Breast epithelium (tissue), 4 donors: ENCODE data around the gene STARD13. TPM values are rescaled to one million over a fixed set of nuclear protein-coding genes. Genes with fewer than 3 reads are reported as not detected.
A peak's percentile ranks its signal among the peaks of the same experiment; 100 is the strongest.

Source experiments
- DNase-seq, 2 donors: peaks; one replicate each; pipeline ENCODE4 v3.0.0-alpha.2; 2019; ENCODE audit warnings: low spot score in 2 of 2
- H3K27ac ChIP-seq, 2 donors: fragments of 200-600 bp; sonication (generic) in 1 of 2; one replicate each; pipeline ENCODE4 v1.5.1; 2016 to 2019; ENCODE audit warnings: mild to moderate bottlenecking in 1 of 2
- H3K27me3 ChIP-seq, 2 donors: fragments of 200-600 bp; sonication (generic) in 1 of 2; one replicate each; pipeline versions ENCODE4 v1.5.1 to v1.6.0; 2017 to 2019; ENCODE audit warnings: control low read depth in 1 of 2, mild to moderate bottlenecking in 1 of 2
- H3K36me3 ChIP-seq: fragments of 200-600 bp; one replicate; pipeline ENCODE4 v1.5.1; 2019
- H3K4me1 ChIP-seq, 2 donors: fragments of 200-600 bp; sonication (generic); one replicate each; pipeline ENCODE4 v1.5.1; 2016 to 2019; ENCODE audit warnings: control low read depth in 1 of 2
- H3K4me3 ChIP-seq, 3 donors: fragments of 200-600 bp; sonication (generic); 1 replicate in 2 of 3; 2 replicates in 1 of 3; pipeline ENCODE4 v1.5.1; 2016 to 2019; ENCODE audit warnings: mild to moderate bottlenecking in 3 of 3, moderate library complexity in 2 of 3
- H3K9me3 ChIP-seq, 2 donors: fragments of 200-600 bp; sonication (generic) in 1 of 2; one replicate each; pipeline ENCODE4 v1.5.1; 2016 to 2019; ENCODE audit warnings: control low read depth in 1 of 2
- CTCF ChIP-seq, 3 donors: fragments of 450-650 bp; IDR thresholded peaks; one replicate each; pipeline ENCODE4 v1.5.1; 2016 to 2017; ENCODE audit warnings: antibody characterized with exemption in 3 of 3, mild to moderate bottlenecking in 3 of 3, moderate library complexity in 3 of 3
- POLR2A ChIP-seq: fragments of 450-650 bp; IDR thresholded peaks from one replicate; pipeline ENCODE4 v1.6.1; 2016; ENCODE audit warnings: antibody characterized with exemption, mild to moderate bottlenecking, moderate library complexity
- POLR2AphosphoS5 ChIP-seq, 3 donors: sonication (generic); formaldehyde crosslinking; IDR thresholded peaks; one replicate each; pipeline ENCODE4 v1.6.1; 2017; ENCODE audit warnings: antibody characterized with exemption in 3 of 3
- intact Hi-C: fragments of 100-400 bp; cut with DNase I; formaldehyde crosslinking; loops from one replicate; pipeline ENCODE4 v1.15.1; 2023; ENCODE audit warnings: low total_unique reads
- total RNA-seq, 3 donors: library from RNA; depleted of rRNA; stranded (reverse); fragments of >200 nt; gene quantifications; one replicate each; pipeline ENCODE4 v1.1.0, GENCODE V29; 2016

Gene STARD13
- total RNA-seq, 3 donors from 2014 or later, result 42.4 to 62.3 (median 58.7) TPM

- H3K4me3 ChIP-seq, result no peak overlapping the region
- H3K9me3 ChIP-seq, result no peaks in the 10 kb centered on the region
- TF ChIP-seq CTCF (IDR thresholded peaks at IDR 0.05) (no peak), POLR2AphosphoS5 (IDR thresholded peaks at IDR 0.05) (no peak), POLR2A (no peak)
- no peak overlapping the region for H3K27ac ChIP-seq
- H3K36me3 ChIP-seq, result no peaks in the 10 kb centered on the region
- DNase-seq, result no peak
- H3K27me3 ChIP-seq, result no peaks in the 10 kb centered on the region
- intact Hi-C loops, result no loop called here
- H3K4me1 ChIP-seq, result no peaks in the 10 kb centered on the region
Measured at GRCh38 chr13:33146843-33147611, 138.5 kb downstream of the STARD13 start.

GRCh38 chr13:33145667-33146066 lies 139.9 kb downstream of the STARD13 start:
- no peak overlapping the region for H3K4me3 ChIP-seq
- intact Hi-C loops, result no loop called here
- DNase-seq, result no peak
- H3K27me3 ChIP-seq, result no peaks in the 10 kb centered on the region
- no peaks in the 10 kb centered on the region for H3K36me3 ChIP-seq
- H3K27ac ChIP-seq, result no peak overlapping the region
- no peak for TF ChIP-seq POLR2A
- no peak for TF ChIP-seq POLR2AphosphoS5 (IDR thresholded peaks at IDR 0.05)
- TF ChIP-seq CTCF (IDR thresholded peaks at IDR 0.05), result no peak
- H3K9me3 ChIP-seq, result no peaks in the 10 kb centered on the region
- H3K4me1 ChIP-seq, result no peaks in the 10 kb centered on the region

- no peaks in the 10 kb centered on the region for H3K9me3 ChIP-seq
- no peaks in the 10 kb centered on the region for H3K4me1 ChIP-seq
- TF ChIP-seq POLR2AphosphoS5 (IDR thresholded peaks at IDR 0.05) (no peak), POLR2A (no peak), CTCF (IDR thresholded peaks at IDR 0.05) (no peak)
- no peak for DNase-seq
- H3K4me3 ChIP-seq, result no peak overlapping the region
- H3K27me3 ChIP-seq, result no peaks in the 10 kb centered on the region
- no peaks in the 10 kb centered on the region for H3K36me3 ChIP-seq
- no peak overlapping the region for H3K27ac ChIP-seq
- intact Hi-C loops, result no loop called here
Measured at GRCh38 chr13:33144358-33144784, 141.2 kb downstream of the STARD13 start.

GRCh38 chr13:33139780-33140535 lies 145.6 kb downstream of the STARD13 start:
- H3K9me3 ChIP-seq, result peaks cover 0 to 5% of the 10 kb centered on the region in 2 donors
- DNase-seq, result no peak
- H3K27ac ChIP-seq, result peak overlapping the region in 1 of 2 donors; percentile 57
- H3K4me3 ChIP-seq, result no peak overlapping the region
- H3K36me3 ChIP-seq, result no peaks in the 10 kb centered on the region
- TF ChIP-seq CTCF (IDR thresholded peaks at IDR 0.05) (no peak), POLR2A (no peak), POLR2AphosphoS5 (IDR thresholded peaks at IDR 0.05) (no peak)
- no peaks in the 10 kb centered on the region for H3K4me1 ChIP-seq
- H3K27me3 ChIP-seq, result no peaks in the 10 kb centered on the region
- intact Hi-C loops, result no loop called here

- H3K27me3 ChIP-seq, result no peaks in the 10 kb centered on the region
- H3K4me1 ChIP-seq, result no peaks in the 10 kb centered on the region
- H3K9me3 ChIP-seq, result peaks cover 0 to 5% of the 10 kb centered on the region in 2 donors
- DNase-seq, result no peak
- peak overlapping the region in 1 of 2 donors; percentile 33 for H3K27ac ChIP-seq
- TF ChIP-seq CTCF (IDR thresholded peaks at IDR 0.05), result no peak
- no peak for TF ChIP-seq POLR2A
- no peak for TF ChIP-seq POLR2AphosphoS5 (IDR thresholded peaks at IDR 0.05)
- H3K4me3 ChIP-seq, result no peak overlapping the region
- H3K36me3 ChIP-seq, result no peaks in the 10 kb centered on the region
- intact Hi-C loops, result no loop called here
Measured at GRCh38 chr13:33139184-33139583, 146.4 kb downstream of the STARD13 start.
